Neural cell (in vitro differentiated cells): ENCODE data around the gene CSMD2.

Experiments used
- CTCF ChIP-seq: fragments of 450-650 bp; IDR thresholded peaks from 2 replicates; pipeline ENCODE4 v1.5.1; 2014; ENCODE audit warnings: antibody characterized with exemption, mild to moderate bottlenecking, moderate library complexity; ENCODE audit not compliant: poor library complexity, severe bottlenecking
- EZH2 ChIP-seq: fragments of 200-600, 300-800 bp; shearing (Covaris generic), sonication (generic); IDR thresholded peaks from 2 replicates; pipeline ENCODE4 v1.6.1; 2014; ENCODE audit warnings: antibody characterized with exemption, low read length, borderline replicate concordance, mild to moderate bottlenecking; ENCODE audit not compliant: insufficient read depth, poor library complexity, severe bottlenecking
- POLR2AphosphoS5 ChIP-seq: IDR thresholded peaks from 2 replicates; pipeline ENCODE4 v1.6.1; 2012
- REST ChIP-seq: IDR thresholded peaks from 2 replicates; pipeline ENCODE4 v1.6.1; 2012; ENCODE audit warnings: borderline replicate concordance
- TAF1 ChIP-seq: IDR thresholded peaks from 2 replicates; pipeline ENCODE4 v1.6.1; 2012; ENCODE audit warnings: low read depth

- TF ChIP-seq EZH2 (no peak), CTCF (no peak), TAF1 (no peak), REST (no peak), POLR2AphosphoS5 (no peak)
Measured at GRCh38 chr1:34130306-34130705, 34.7 kb downstream of the CSMD2 start.
